ENCODE results near the gene PAPOLA.

GRCh38 chr14:96538990-96539317, 36.8 kb downstream of the PAPOLA start:
- TF ChIP-seq CTCF (IDR thresholded peaks at IDR 0.05) (no peak), POLR2AphosphoS5 (IDR thresholded peaks at IDR 0.05) (no peak)

Data from stomach (tissue), 4 donors.